K562 (cell line): ENCODE data around the gene USH1G. TPM values are rescaled to one million over a fixed set of nuclear protein-coding genes. Genes with fewer than 3 reads are reported as not detected.
A peak's percentile ranks its signal among the peaks of the same experiment; 100 is the strongest.

Source experiments
- DMBX1 ChIP-seq: fragments of 250-450 bp; sonication (Bioruptor Pico); IDR thresholded peaks from 2 replicates; pipeline ENCODE4 v1.8.0; 2022; ENCODE audit warnings: inconsistent platforms, mild to moderate bottlenecking, moderate library complexity, borderline replicate concordance
- DNMT1 ChIP-seq: fragments of 450-650 bp; IDR thresholded peaks from 2 replicates; pipeline ENCODE4 v1.6.1; 2016; ENCODE audit warnings: antibody characterized with exemption, mild to moderate bottlenecking
- E2F3 ChIP-seq: fragments of 250-450 bp; sonication (Bioruptor Pico); IDR thresholded peaks from 2 replicates; pipeline ENCODE4 v1.4.0; 2020; ENCODE audit warnings: mild to moderate bottlenecking
- FOSL1 ChIP-seq: fragments of 200-800 bp; sonication (Bioruptor generic); conservative IDR thresholded peaks from 2 replicates; pipeline ENCODE4 v1.6.1; 2016; ENCODE audit warnings: missing genetic modification characterization, missing compliant biosample characterization
- NR2F6 ChIP-seq: fragments of 450-650 bp; formaldehyde crosslinking; IDR thresholded peaks from 2 replicates; pipeline ENCODE4 v1.4.0; 2020; ENCODE audit warnings: mild to moderate bottlenecking
- NR4A1 ChIP-seq, 2 experiments: fragments of 250-450 bp in 1 of 2; fragments of 450-650 bp in 1 of 2; sonication (Bioruptor Pico) in 1 of 2; IDR thresholded peaks; 2 replicates each; pipeline versions ENCODE4 v1.4.0 to v1.6.1; 2016 to 2020; ENCODE audit warnings: mild to moderate bottlenecking in 2 of 2, missing compliant biosample characterization in 1 of 2, missing genetic modification characterization in 1 of 2, moderate library complexity in 1 of 2
- RAD51 ChIP-seq: fragments of 450-650 bp; IDR thresholded peaks from 2 replicates; pipeline ENCODE4 v1.7.1; 2016; ENCODE audit warnings: low read depth, mild to moderate bottlenecking, borderline replicate concordance
- RBFOX2 ChIP-seq: fragments of 200-400 bp; formaldehyde crosslinking; IDR thresholded peaks from 2 replicates; pipeline ENCODE4 v1.6.1; 2017; ENCODE audit warnings: low read depth, mild to moderate bottlenecking, low read length, moderate library complexity
- RHOXF2B ChIP-seq: fragments of 250-450 bp; sonication (Bioruptor Pico); conservative IDR thresholded peaks from 2 replicates; pipeline ENCODE4 v1.5.1; 2021
- RNF2 ChIP-seq: sonication (generic); IDR thresholded peaks from 2 replicates; pipeline ENCODE4 v1.6.1; 2016
- SNAPC5 ChIP-seq: fragments of 250-450 bp; sonication (Bioruptor Pico); IDR thresholded peaks from 2 replicates; pipeline ENCODE4 v1.8.0; 2021; ENCODE audit warnings: moderate library complexity, mild to moderate bottlenecking, inconsistent platforms
- SPI1 ChIP-seq: IDR thresholded peaks from 2 replicates; pipeline ENCODE4 v1.6.1; 2011; ENCODE audit warnings: low read depth, low read length, control low read depth, borderline replicate concordance
- SRF ChIP-seq, 2 experiments: fragments of 250-450, 450-650 bp in 1 of 2; sonication (Bioruptor Pico) in 1 of 2; sonication (generic) in 1 of 2; formaldehyde crosslinking; IDR thresholded peaks; 2 replicates each; pipeline versions ENCODE4 v1.5.0 to v1.5.1; 2020 to 2022; ENCODE audit warnings: mild to moderate bottlenecking in 1 of 2, missing genetic modification reagents in 1 of 2
- TBL1XR1 ChIP-seq, 2 experiments: IDR thresholded peaks; 2 replicates each; pipeline ENCODE4 v1.6.1; 2012; ENCODE audit warnings: improper control_type of control experiment in 2 of 2, low read length in 2 of 2, mild to moderate bottlenecking in 1 of 2
- TRIM28 ChIP-seq: fragments of 450-650 bp; IDR thresholded peaks from 2 replicates; pipeline ENCODE4 v1.6.1; 2017
- ZKSCAN1 ChIP-seq: fragments of 150-350 bp; IDR thresholded peaks from 2 replicates; pipeline ENCODE4 v1.6.1; 2016; ENCODE audit warnings: low read depth, low read length
- ZNF444 ChIP-seq: fragments of 250-450 bp; sonication (Bioruptor Pico); IDR thresholded peaks from 2 replicates; pipeline ENCODE4 v1.4.0; 2020; ENCODE audit warnings: mild to moderate bottlenecking, moderate library complexity
- ZNF584 ChIP-seq: fragments of 200-800 bp; sonication (Bioruptor generic); IDR thresholded peaks from 2 replicates; pipeline ENCODE4 v1.6.1; 2016; ENCODE audit warnings: low read depth, mild to moderate bottlenecking, missing genetic modification characterization, missing compliant biosample characterization
- ZNF592 ChIP-seq: fragments of 450-650 bp; IDR thresholded peaks from 2 replicates; pipeline ENCODE4 v1.6.1; 2017; ENCODE audit warnings: antibody characterized with exemption, mild to moderate bottlenecking
- ZNF79 ChIP-seq: fragments of 250-450 bp; sonication (Bioruptor Pico); IDR thresholded peaks from 2 replicates; pipeline ENCODE4 v1.4.0; 2020; ENCODE audit warnings: low read depth, mild to moderate bottlenecking, moderate library complexity
- ZNF830 ChIP-seq: fragments of 250-450 bp; sonication (Bioruptor Pico); IDR thresholded peaks from 2 replicates; pipeline ENCODE4 v1.5.0; 2021; ENCODE audit warnings: mild to moderate bottlenecking
- polyA plus RNA-seq, 8 experiments: library from polyadenylated mRNA; depleted of rRNA in 4 of 8; stranded (reverse) in 5 of 8; unstranded in 3 of 8; fragments of >200 nt; fragmentation: Nextera tagmentation in 2 of 8; fragmentation: Illumina TruSeq in 1 of 8; extraction: Ambion mirVana in 2 of 8; extraction: Trizol in 1 of 8; gene quantifications; 2 replicates each; pipeline versions ENCODE4 v1.2.1 to v1.2.3, GENCODE V29; 2011 to 2014; ENCODE audit warnings: inconsistent platforms in 1 of 8, missing spikeins in 1 of 8
- total RNA-seq, 7 experiments: library from RNA; depleted of rRNA in 6 of 7; stranded (reverse); fragments of >200 nt in 6 of 7; fragmentation: Illumina TruSeq in 2 of 7; extraction: Trizol in 2 of 7; gene quantifications; 2 replicates each; pipeline versions ENCODE4 v1.2.1 to v1.2.3, GENCODE V29; 2011 to 2021; ENCODE audit warnings: low replicate concordance in 1 of 7
- TF ChIP-seq, protein P1 (sequence below), 2 experiments: IDR thresholded peaks in 1 of 2; conservative IDR thresholded peaks in 1 of 2; 2 replicates each; pipeline ENCODE4 v1.6.1; 2016; ENCODE audit warnings: low read depth in 2 of 2, mild to moderate bottlenecking in 1 of 2, missing compliant biosample characterization in 1 of 2, missing genetic modification characterization in 1 of 2, moderate library complexity in 1 of 2

The USH1G gene
- total and polyA plus RNA-seq, 9 of the 15 experiments (the other 6 are each of a cell fraction or from before 2014, with no cell fraction given) = 0.22 to 1.00 (median 0.64) TPM; not detected in 2

GRCh38 chr17:74873874-74874614, 49.0 kb downstream of the USH1G start (continued):
- TF ChIP-seq RAD51 (no peak), RHOXF2B (CRISPR knock-in tag) (no peak), TRIM28 (no peak), ZKSCAN1 (no peak), ZNF444 (CRISPR knock-in tag) (no peak), FOSL1 (no peak), RBFOX2 (peak; percentile 55; the same call in 1 of the 2 replicates), ZNF584 (CRISPR knock-in tag) (peak; percentile 57; the same call in 1 of the 2 replicates), RNF2 (no peak), SRF (CRISPR knock-in tag; IDR thresholded peaks at IDR 0.05) (no peak), DNMT1 (no peak), SNAPC5 (CRISPR knock-in tag) (no peak), E2F3 (CRISPR knock-in tag) (no peak), SPI1 (peak; percentile 76), NR4A1 (CRISPR knock-in tag; IDR thresholded peaks at IDR 0.05) (no peak), NR4A1 (tag; IDR thresholded peaks at IDR 0.05) (0 out of 2 replicates have a peak, but pooled peaks have one; percentile 24), ZNF830 (CRISPR knock-in tag) (no peak), ZNF592 (peak; percentile 77), DMBX1 (CRISPR knock-in tag) (no peak), ZNF79 (no peak), NR2F6 (CRISPR knock-in tag) (no peak), TBL1XR1 (IDR thresholded peaks at IDR 0.05; ENCODE audit: low read length in 2 of 2) (0 out of 4 replicates have a peak, but pooled peaks of 1 of the 2 experiments have one; percentile 23)
- TF ChIP-seq, protein P1, sequence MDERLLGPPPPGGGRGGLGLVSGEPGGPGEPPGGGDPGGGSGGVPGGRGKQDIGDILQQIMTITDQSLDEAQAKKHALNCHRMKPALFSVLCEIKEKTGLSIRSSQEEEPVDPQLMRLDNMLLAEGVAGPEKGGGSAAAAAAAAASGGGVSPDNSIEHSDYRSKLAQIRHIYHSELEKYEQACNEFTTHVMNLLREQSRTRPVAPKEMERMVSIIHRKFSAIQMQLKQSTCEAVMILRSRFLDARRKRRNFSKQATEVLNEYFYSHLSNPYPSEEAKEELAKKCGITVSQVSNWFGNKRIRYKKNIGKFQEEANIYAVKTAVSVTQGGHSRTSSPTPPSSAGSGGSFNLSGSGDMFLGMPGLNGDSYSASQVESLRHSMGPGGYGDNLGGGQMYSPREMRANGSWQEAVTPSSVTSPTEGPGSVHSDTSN (CRISPR knock-in tag; IDR thresholded peaks at IDR 0.05; ENCODE audit: low read depth) = no peak
- TF ChIP-seq, protein P1 (tag; conservative IDR thresholded peaks at IDR 0.05; ENCODE audit: low read depth) = no peak
